GM21723 (cell line): Measurements from ENCODE around the gene HECTD4.

Experiments
- ATAC-seq: cut with Tn5 transposase; IDR thresholded peaks from one replicate; pipeline ENCODE4 v1.9.1; 2021; ENCODE audit warnings: mild to moderate bottlenecking, moderate library complexity; ENCODE audit not compliant: unreplicated experiment

The HECTD4 gene

DNA sequence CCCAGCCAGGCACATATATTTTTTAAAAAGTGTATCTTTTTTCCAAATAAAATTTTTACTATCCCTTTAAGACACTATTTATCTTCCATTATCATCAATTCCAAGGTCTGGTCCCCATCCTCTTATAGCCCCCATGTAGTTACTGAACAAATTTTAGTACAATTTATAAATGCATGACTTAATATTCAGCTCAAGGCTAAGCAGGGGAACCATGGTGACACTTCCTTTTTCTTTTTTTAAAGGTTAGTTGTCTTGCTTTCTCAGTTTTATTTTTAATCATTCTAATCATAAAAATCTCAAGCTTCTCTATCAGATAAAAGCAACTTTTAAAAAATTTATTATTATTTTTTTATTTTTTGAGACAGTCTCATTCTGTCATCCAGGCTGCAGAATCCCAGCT lies 164.6 kb downstream of the HECTD4 start:
- no peak for ATAC-seq

DNA sequence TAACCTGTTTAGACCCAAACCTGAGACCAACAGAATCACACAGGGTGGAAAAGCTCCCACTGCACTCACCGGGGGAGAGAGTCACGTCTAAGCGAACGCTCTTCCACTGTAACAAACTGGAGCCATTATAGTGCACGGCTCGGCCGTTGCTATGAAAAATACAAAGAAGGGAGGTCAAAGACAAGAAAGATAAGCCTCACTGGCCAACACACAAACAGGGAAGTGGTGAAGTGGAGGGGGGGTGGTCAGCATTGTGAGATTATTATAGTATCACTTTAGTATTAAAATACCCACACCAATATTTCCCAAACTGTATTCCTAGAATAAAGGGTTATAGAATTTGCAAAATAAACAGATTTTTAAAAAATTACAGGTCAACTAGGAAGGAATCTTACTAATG lies 166.0 kb downstream of the HECTD4 start:
- no peak for ATAC-seq

DNA sequence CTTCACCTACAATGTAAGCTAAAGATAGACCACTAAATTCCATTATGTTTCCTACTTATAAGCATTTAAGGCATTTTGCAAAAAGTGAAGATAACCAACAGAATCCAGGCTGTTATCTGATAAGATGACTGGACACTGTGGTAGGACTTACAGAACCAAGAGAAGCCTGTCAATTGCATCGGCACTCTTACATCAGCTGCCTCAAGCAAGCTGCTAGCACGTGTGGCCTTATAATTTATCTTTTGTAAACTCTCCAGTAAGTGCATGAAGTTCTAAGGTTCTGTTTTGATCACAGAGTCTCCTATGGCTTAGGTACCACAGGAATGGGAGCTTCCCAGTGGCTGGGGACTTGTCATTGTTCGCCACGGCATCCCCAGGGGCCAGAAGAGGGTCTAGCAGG lies 168.2 kb downstream of the HECTD4 start:
- ATAC-seq = no peak

DNA sequence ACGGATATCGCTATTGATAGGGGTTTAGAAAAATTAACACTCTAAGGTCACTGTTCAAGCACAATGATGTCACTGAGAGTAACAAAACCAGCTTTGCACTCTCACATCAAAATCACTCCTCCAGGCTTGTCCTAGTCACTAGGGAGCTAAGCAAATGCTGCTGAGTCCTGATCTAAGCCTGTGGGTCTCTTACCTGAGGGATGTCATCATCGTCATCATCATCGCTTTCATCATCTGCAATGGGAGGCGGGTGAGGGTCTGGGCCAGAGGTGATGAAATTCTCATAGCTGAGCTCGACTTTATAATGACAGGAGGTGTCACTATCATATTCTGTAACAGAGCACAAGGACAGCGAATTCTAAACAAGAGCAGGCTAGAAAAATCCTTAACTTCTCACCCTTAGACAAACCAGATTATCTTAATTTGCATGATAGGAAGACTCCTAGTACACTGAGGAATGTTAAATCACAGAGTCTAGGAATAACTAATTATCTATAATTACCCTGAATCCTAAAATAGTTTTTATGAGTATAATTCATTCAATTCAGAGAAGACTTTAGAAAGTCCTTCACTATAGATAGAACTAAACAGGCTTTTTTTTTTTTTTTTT lies 173.8 kb downstream of the HECTD4 start:
- no peak for ATAC-seq

DNA sequence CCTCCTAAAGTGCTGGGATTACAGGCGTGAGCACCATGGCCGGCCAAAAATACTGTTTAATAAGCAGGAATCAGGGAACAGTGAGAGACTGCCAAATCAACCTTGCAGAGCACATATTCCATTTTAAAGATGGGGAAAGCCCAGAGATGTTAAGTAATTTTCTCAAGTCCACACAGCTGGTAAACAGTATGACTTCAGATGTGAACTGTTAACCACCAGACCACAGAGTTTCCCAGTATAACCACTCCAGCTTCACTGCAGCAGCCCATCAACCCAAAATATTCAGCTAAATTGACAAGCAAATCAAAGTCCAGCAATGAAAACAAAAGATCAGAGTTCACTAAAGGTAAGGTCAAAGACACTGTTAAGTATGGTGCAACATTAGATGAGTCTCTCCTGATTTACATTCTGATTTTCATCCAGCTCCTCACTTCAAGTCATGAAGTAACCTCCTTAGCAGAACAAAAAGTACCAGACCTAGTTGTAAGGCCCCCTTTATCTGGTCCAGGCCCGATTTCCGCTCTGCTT lies 174.8 kb downstream of the HECTD4 start:
- no peak for ATAC-seq

DNA sequence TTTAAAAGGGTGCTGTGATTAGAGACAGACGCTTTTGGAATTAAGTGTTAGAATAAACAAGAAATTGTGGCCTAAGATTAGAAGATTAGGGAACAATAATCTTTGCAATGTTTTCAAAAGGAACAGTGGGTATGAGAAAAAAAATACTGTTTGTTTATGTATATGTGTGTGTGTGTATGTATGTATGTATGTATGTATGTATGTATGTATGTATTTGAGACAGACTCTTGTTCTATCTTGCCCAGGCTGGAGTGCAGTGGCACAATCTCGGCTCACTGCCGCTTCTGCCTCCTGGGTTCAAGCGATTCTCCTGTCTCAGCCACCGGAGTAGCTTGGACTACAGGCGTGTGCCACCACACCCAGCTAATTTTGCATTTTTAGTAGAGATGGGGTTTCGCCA lies 175.3 kb downstream of the HECTD4 start:
- ATAC-seq = no peak

DNA sequence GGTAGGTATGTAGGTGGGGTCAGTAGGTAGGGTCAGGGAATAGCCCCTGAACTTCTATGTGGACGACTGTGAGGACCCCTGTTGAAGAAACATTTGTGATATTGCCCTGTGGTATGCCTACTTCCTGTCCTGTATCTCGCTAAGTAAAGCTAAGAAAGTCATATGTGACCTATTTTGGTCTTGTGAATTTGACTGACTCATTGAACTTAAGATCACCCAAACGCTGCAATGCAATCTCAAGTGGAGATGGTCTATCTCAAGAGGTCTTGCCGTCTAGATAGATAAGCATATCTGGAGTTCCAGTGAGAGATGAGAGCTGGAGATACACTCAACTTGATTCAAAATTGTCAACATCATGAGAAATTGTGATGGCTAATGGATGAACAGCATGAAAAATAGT lies 183.1 kb downstream of the HECTD4 start:
- no peak for ATAC-seq

DNA sequence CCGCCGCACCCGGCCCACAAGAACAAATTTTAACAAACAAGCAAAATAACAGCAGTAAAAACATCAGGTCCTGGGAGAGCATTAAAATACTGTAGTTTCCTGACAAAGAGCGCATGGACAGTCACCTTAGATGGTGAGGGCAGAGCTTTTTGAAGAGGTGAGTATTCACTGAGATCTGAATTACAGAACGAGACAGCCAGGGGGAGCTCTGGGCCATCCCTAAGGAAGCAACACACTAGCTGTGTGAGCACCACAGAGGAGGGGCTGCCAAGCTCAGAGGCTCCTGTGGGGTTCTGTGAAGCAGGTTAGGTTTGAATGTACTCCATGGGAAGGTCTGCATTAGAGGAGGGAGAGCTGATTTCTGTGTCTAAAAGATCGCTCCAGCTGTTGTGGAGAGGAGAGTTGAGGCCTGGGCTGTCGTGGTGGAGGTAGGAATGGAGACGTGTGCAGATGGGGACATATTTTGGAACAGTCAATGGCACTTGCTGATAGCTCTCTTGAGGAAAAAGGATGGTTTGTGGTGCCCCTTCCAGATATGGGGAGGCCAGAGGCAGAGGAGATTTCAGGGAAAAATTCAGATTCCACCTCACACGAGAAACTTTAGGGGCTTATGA lies 184.0 kb downstream of the HECTD4 start:
- no peak for ATAC-seq

DNA sequence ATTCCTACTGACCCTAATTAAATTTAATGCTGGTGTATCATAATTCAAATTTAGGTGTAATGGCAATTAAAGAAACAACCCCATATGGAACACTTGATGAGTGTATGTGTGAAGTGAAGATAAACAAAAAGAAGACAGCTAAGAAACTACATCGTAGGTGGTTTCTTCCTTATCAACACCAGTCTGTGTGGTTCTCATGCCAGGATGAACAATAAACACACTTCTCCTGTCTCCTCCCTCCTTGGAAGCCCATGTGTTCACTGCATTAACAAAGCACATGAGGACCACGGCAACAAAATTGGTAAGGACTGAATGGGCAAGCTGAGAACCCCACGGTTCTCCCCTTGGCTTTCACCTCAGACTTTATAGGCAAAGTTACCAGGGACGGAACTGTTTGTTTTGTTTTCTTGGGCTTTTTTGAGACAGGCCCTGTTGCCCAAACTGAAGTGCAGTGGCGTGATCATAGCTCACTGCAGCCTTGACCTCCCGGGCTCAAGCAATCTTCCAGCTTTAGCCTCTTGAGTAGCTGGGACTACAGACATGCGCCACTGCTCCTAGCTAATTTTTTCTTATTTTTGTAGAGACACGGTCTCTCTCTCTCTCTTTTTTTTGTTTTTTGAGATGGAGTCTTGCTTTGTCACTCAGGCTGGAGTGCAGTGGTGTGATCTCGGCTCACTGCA lies 185.9 kb downstream of the HECTD4 start:
- ATAC-seq = no peak

DNA sequence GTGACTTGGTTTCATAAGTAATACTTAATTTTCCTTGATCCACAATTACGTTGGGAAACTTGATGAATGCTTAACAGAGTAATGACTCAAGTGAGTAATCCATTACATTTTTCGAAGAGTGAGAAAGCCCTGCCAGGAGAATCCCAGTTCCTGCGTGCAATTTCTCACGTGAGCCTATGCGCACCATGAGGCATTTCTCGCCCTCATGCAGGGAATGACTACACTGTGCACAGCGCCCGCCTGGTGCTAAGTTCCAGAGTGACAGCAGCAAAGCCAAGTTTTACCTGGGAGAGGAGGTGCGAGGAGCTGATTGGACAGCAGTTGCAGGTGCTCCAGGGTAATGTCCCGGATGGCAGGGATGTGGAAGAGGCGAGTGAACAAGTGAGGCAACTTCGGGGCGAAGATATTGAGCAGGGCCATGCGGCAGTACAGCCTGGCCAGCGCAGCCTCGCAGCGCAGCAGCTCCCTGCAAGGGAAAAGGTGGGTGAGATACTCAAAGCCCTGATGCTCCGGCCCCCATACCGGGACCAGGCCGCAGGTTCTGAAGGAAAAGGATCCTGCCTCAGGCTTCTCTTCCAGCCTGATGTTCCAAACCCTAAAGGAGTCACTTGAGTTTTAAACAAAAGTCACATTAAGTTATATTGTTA lies 187.5 kb downstream of the HECTD4 start:
- ATAC-seq = no peak

DNA sequence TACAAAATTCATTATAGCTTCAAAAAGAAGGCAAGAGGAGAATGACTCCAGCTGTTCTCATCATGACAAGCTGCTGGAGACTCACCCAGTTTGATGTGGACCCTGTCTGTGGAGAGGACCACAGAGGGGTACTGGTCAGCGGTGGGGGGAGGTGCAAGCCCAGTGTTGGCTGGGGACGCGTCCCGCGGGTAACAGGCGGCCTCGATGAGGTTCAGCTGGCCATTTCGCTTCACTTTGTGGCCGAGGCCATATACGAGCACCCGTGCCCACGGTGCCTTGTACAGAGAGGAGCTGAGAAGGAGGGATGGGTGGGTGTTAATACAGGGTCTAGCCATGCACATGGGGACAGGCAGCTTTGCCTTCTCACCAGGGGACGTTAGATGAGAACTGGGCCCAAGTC lies 189.8 kb downstream of the HECTD4 start:
- ATAC-seq = no peak

DNA sequence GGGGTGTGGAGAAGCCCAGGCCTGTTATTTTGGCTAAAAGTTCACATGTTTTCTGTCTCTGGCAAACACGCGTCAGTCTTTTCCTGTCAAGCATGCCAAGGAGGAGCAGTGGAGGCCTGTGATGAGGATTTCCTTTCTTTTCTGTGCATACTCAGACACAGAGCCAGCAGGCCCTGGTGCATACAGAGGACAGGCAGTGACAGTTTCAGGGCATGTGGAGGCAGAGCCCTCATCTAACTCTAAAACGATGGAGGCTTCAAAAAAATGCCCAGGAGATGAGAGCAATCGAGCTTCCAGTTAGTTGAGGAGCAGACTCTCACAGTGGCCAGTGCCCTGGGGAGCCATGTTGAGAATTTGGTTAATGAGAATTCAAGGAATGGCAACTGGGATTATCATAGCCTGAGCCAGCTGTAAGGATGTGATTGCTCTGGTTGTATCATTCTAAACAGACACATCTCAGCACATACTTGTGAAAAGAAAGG lies 190.3 kb downstream of the HECTD4 start:
- no peak for ATAC-seq

DNA sequence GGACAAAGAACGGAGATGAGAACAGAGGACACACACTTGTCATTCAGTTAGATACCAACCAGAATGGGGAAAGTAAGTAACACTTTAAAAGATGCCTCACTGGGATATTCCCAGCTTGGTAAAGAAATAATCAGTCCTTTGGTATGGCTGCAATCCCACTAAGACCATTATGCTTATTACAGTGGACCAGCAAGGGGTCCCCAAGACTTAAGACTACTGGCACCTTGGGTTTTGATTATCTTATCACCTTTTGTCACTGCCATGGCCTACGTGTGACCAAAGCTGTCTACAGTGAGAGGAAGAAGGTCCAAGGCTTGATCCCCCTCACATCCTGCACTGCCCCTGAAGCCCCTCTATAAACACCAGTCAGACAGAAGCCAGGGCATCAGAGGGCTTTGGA lies 191.0 kb downstream of the HECTD4 start:
- ATAC-seq = no peak

DNA sequence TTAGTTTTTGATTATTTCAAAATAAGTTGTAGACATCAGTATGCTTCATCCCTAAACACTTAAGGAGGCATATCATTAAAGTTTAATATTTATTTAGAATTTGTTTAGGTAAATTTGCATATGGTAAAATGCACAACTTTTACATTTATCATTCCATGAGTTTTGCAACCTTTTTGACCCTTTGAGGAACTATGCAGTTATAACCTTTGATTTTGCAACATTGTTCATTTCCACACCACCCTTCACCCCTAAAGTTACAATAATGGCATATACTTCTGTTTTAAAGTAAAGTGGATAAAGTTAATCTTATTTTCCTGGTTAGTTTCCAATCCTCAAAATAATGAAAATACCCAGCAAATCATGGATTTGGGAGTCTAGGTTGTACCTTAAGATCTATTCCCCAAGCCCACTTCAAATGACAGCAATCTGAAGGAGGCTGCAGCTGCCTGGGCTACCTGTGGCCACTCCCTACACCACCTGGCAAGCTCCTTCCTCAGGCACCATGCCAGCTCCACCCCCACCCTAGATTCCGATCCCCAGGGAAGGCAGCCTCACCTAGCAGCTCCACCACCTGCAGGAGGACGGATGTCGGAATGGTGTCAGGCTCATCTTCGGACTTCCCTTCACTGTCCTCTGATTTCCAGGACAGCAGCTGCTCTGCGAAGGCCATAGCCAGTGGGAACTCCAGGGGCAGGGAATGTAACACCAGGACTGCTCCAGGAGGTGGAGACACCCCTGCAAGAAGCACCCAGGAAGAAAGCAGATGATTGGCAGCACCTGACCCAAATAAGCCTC lies 191.8 kb downstream of the HECTD4 start:
- no peak for ATAC-seq

DNA sequence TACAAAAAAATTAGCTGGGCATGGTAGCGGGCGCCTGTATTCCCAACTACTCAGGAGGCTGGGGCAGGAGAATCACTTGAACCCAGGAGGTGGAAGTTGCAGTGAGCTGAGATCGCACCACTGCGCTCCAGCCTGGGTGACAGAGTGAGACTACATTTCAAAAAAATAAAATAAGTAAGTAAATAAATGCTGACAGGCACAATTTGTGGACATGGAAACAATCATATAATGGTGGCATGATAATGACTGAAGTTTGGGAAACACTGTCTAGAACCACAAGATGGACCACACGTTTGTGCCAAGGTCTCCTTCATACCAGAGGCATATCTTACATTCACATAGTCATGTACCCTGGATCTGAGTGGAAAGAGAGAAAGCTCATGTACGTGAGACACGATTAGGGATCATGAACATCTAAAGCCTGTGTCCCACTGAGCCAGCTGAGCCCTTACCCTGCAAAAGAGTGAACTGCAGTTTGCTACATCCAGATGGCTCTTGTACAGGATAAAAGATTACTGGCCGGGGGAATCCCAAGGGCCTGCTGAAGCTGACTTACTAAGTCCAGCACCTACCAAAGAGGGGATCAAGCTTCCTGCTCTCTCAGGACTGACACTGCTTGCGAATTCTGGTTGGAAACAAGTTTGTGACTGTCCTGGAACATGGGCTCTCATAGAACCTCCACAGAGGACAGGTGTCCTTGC lies 194.0 kb downstream of the HECTD4 start:
- ATAC-seq = no peak

DNA sequence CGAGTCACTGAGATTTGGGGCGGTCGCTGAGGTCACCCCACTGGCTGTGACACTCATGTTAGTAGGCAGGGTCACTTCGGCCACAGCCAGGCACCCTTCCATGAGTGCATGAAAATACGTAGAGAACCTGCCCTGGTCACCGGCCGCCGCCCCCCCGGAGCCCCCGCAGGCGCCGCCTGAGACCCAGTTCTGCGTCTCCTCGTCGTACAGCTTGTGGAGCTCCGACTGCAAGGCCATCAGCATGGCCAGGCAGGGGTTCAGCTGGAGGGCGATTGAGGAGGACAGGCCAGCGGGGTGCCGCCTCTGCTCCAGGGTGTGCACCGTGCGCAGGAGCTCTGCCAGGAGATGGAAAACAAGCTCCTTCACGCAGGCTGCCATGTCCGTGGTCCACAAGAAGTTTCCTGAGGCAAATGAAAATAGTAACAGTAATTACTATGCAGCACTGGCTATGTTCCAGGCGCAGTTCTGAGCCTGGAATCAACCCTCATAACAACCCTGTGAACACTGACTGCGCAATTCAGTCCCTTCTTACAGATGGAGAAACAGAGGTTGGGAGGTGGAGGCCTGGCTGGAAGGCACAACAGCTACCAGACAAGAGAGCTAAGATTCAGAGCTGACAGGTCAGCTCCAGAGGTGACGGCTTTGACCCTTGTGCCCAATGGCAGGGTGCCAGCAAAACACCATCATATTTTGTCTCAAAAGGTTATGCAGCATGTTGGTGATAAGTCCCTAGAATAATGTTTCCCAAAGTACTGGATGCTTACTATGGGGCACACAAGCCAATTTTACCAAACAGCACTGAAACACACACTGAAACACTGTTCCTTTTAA lies 196.9 kb downstream of the HECTD4 start:
- no peak for ATAC-seq

DNA sequence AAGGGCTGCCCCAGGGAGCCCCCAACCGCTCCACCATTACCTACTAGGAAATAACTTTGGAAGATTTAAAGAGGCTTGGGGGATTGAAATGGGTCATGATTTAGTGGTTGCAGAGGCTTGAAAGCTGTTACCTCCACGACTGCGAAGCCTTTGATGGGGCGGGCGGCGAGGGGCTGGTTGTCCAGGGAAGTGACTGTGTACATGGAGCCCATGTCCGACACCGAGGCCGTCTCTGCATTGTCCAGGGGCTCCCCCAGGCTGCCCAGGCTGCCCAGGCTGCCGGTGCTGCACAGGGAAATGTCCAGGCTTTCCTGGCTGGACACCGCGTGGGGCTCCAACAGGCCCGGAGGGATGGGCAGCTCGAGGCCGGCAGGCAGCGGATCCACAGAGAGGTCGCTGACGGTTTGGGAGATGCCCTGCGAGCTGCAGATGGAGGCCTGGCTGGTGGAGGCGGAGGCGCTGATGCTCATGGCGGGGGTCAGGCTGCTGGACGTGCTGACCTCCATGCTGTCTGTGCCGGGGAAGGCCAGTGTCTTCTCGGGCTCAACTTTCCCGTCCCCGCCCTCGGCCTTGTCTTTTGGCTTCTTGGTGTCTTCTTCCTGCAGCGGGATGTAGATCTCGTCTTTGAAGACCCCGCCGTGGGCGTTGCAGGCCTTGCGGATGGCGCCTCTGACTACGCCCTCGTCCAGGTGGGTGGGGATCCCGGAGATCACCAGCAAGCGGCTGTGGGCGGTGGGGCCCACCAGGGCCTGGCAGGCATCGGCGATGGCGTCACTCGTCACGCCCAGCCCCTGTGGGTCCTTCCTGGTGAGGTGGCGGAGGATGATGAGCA lies 198.0 kb downstream of the HECTD4 start:
- ATAC-seq = no peak
